A549 (cell line): Measurements from ENCODE around the gene TSPAN14. TPM values are rescaled to one million over a fixed set of nuclear protein-coding genes. Genes with fewer than 3 reads are reported as not detected.

Source experiments
- ATAC-seq, 2 experiments: fragments of 200-7000 bp in 1 of 2; fragments of >200 bp in 1 of 2; cut with Nextera tagmentation in 1 of 2; cut with Tn5 transposase in 1 of 2; 3 replicates each; pipeline versions ENCODE4 v1.8.0 to v1.9.1; 2018 to 2020; ENCODE audit warnings: mild to moderate bottlenecking in 1 of 2, moderate library complexity in 1 of 2
- CTCF ChIA-PET: fragments of 300-600 bp; sonication (Branson Sonifier 250); formaldehyde crosslinking; extraction: SDS; loops from one replicate; lab custom pipeline; 2021; ENCODE audit warnings: antibody characterized with exemption, inconsistent platforms; lab: Yijun Ruan, JAX
- POLR2A ChIA-PET: fragments of 350-600 bp; formaldehyde crosslinking; extraction: SDS; loops from one replicate; lab custom pipeline; 2021; ENCODE audit warnings: antibody characterized with exemption, inconsistent platforms; lab: Yijun Ruan, JAX
- DNase-seq, 2 experiments: peaks; one replicate each; pipeline versions ENCODE4 v3.0.0 to v3.0.0-alpha.2; 2011 to 2016; ENCODE audit warnings: low read depth in 1 of 2, low spot score in 1 of 2
- FAIRE-seq: peaks from 2 replicates; lab custom pipeline; 2011; peaks lifted over from hg19 to GRCh38; lab: Jason Lieb, UNC
- H3K27ac ChIP-seq, 2 experiments: fragments of >200 bp; sonication (Bioruptor Twin); formaldehyde crosslinking; 3 replicates each; pipeline ENCODE4 v1.5.1; 2016 to 2017
- H3K4me1 ChIP-seq: fragments of >200 bp; sonication (Bioruptor Twin); formaldehyde crosslinking; 3 replicates; pipeline ENCODE4 v1.6.1; 2016
- H3K4me2 ChIP-seq: fragments of >200 bp; sonication (Bioruptor Twin); formaldehyde crosslinking; 3 replicates; pipeline ENCODE4 v1.6.1; 2016
- H3K4me3 ChIP-seq: fragments of >200 bp; sonication (Bioruptor Twin); formaldehyde crosslinking; 3 replicates; pipeline ENCODE4 v1.5.1; 2016
- H3K9me3 ChIP-seq: fragments of >200 bp; sonication (Bioruptor Twin); formaldehyde crosslinking; 3 replicates; pipeline ENCODE4 v1.6.1; 2016
- CBX2 ChIP-seq: fragments of 200-600 bp; sonication (generic); IDR thresholded peaks from 2 replicates; pipeline ENCODE4 v1.6.1; 2016; ENCODE audit warnings: low read depth, mild to moderate bottlenecking, borderline replicate concordance
- CHD4 ChIP-seq: fragments of 200-600 bp; sonication (generic); IDR thresholded peaks from 2 replicates; pipeline ENCODE4 v1.6.1; 2016; ENCODE audit warnings: antibody characterized with exemption, mild to moderate bottlenecking, borderline replicate concordance
- CTCF ChIP-seq: fragments of >200 bp; sonication (Bioruptor Twin); formaldehyde crosslinking; IDR thresholded peaks from 3 replicates; pipeline ENCODE4 v1.5.1; 2016
- E2F6 ChIP-seq: IDR thresholded peaks from 2 replicates; pipeline ENCODE4 v1.6.1; 2012; ENCODE audit warnings: low read depth, borderline replicate concordance
- ESRRA ChIP-seq: fragments of 150-350 bp; IDR thresholded peaks from 2 replicates; pipeline ENCODE4 v1.6.1; 2014; ENCODE audit warnings: mild to moderate bottlenecking, low read length, borderline replicate concordance
- FOSB ChIP-seq: fragments of 250-450 bp; sonication (Bioruptor Pico); IDR thresholded peaks from 2 replicates; pipeline ENCODE4 v1.5.0; 2020; ENCODE audit warnings: mild to moderate bottlenecking, moderate library complexity
- FOSL2 ChIP-seq, 2 experiments: fragments of 450-650 bp in 1 of 2; fragments of >200 bp in 1 of 2; sonication (Bioruptor Twin) in 1 of 2; formaldehyde crosslinking; IDR thresholded peaks; 2 replicates each; pipeline versions ENCODE4 v1.5.0 to v1.6.1; 2016 to 2020; ENCODE audit warnings: mild to moderate bottlenecking in 1 of 2, moderate library complexity in 1 of 2
- HOXA7 ChIP-seq: fragments of 250-450 bp; sonication (Bioruptor Pico); IDR thresholded peaks from 2 replicates; pipeline ENCODE4 v1.5.0; 2020; ENCODE audit warnings: mild to moderate bottlenecking, moderate library complexity
- HOXB5 ChIP-seq: fragments of 250-450 bp; sonication (Bioruptor Pico); IDR thresholded peaks from 2 replicates; pipeline ENCODE4 v1.5.0; 2020; ENCODE audit warnings: mild to moderate bottlenecking, moderate library complexity
- JUN ChIP-seq, 2 experiments: fragments of >200 bp; sonication (Bioruptor Twin); formaldehyde crosslinking; IDR thresholded peaks; 2 replicates in 1 of 2; 3 replicates in 1 of 2; pipeline ENCODE4 v1.6.1; 2016 to 2017
- JUNB ChIP-seq: fragments of >200 bp; sonication (Bioruptor Twin); formaldehyde crosslinking; IDR thresholded peaks from 2 replicates; pipeline ENCODE4 v1.6.1; 2016
- KDM5A ChIP-seq: fragments of 200-600 bp; sonication (generic); IDR thresholded peaks from 2 replicates; pipeline ENCODE4 v1.6.1; 2016; ENCODE audit warnings: antibody characterized with exemption, mild to moderate bottlenecking
- MAZ ChIP-seq: fragments of 150-350 bp; IDR thresholded peaks from 2 replicates; pipeline ENCODE4 v1.6.1; 2014; ENCODE audit warnings: antibody characterized with exemption, low read depth, low read length, borderline replicate concordance
- NFE2L2 ChIP-seq: fragments of 150-350 bp; conservative IDR thresholded peaks from 2 replicates; pipeline ENCODE4 v1.6.1; 2014; ENCODE audit warnings: low read length
- PHF8 ChIP-seq: fragments of 200-600 bp; sonication (generic); IDR thresholded peaks from 2 replicates; pipeline ENCODE4 v1.6.1; 2016; ENCODE audit warnings: low read depth, mild to moderate bottlenecking, antibody characterized with exemption, moderate library complexity, borderline replicate concordance
- POLR2A ChIP-seq: IDR thresholded peaks from 2 replicates; pipeline ENCODE4 v1.6.1; 2012; ENCODE audit warnings: mild to moderate bottlenecking, low read length
- POLR2AphosphoS2 ChIP-seq: conservative IDR thresholded peaks from 2 replicates; pipeline ENCODE4 v1.6.1; 2012; ENCODE audit warnings: low read length, improper control_type of control experiment, inconsistent platforms
- RARB ChIP-seq: fragments of 250-450 bp; sonication (Bioruptor Pico); IDR thresholded peaks from 2 replicates; pipeline ENCODE4 v1.8.0; 2021; ENCODE audit warnings: mild to moderate bottlenecking, moderate library complexity
- TP53 ChIP-seq: fragments of 250-450 bp; sonication (Bioruptor Pico); IDR thresholded peaks from 2 replicates; pipeline ENCODE4 v1.5.0; 2021; ENCODE audit warnings: mild to moderate bottlenecking, moderate library complexity
- USF2 ChIP-seq: fragments of 450-650 bp; IDR thresholded peaks from 2 replicates; pipeline ENCODE4 v1.6.1; 2014; ENCODE audit warnings: antibody characterized with exemption
- ZC3H11A ChIP-seq: fragments of 450-650 bp; IDR thresholded peaks from 2 replicates; pipeline ENCODE4 v1.6.1; 2014; ENCODE audit warnings: antibody characterized with exemption, mild to moderate bottlenecking
- WGBS: methylation state at CpG from one replicate; pipeline ENCODE4 v1.1.6; 2017; ENCODE audit errors: missing lambda C conversion rate; 5-methylcytosine and 5-hydroxymethylcytosine counted together
- polyA plus RNA-seq, 4 experiments: library from polyadenylated mRNA; depleted of rRNA in 3 of 4; stranded (reverse); fragments of >200 nt; fragmentation: RNase III in 1 of 4; extraction: RNeasy Plus Mini Kit Qiagen cat#74134 plus additional on column Dnase treatment in 1 of 4; gene quantifications; 2 replicates in 3 of 4; 3 replicates in 1 of 4; pipeline ENCODE4 v1.2.3, GENCODE V29; 2011 to 2017

The TSPAN14 gene
- polyA plus RNA-seq, 2 of the 4 experiments (the other 2 are of a cell fraction): 87.0 to 124 TPM

GRCh38 chr10:80539421-80540031 lies 85.4 kb downstream of the TSPAN14 start:
- H3K27ac ChIP-seq: no peak overlapping the region
- peaks cover 7% of the 10 kb centered on the region; the same call in 2 of the 3 replicates for H3K4me1 ChIP-seq
- WGBS: 70% methylated on average over 4 of the region's 7 CpGs
- POLR2A ChIA-PET: no interaction called here
- FAIRE-seq: no peak
- H3K9me3 ChIP-seq: no peaks in the 10 kb centered on the region
- no peak overlapping the region for H3K4me2 ChIP-seq
- no peak for ATAC-seq
- no peak overlapping the region for H3K4me3 ChIP-seq
- DNase-seq: no peak
- CTCF ChIA-PET: interaction anchor here (0.5 to 3.1 kb wide), 4 partner anchors 34 to 160 kb away, joined by 4 to 14 read pairs (median 4); no protein-coding TSS in a partner anchor
- TF ChIP-seq RARB (CRISPR knock-in tag) (no peak), TP53 (no peak), JUN (IDR thresholded peaks at IDR 0.05) (no peak), CHD4 (no peak), KDM5A (no peak)

GRCh38 chr10:80540136-80540535 lies 86.0 kb downstream of the TSPAN14 start:
- ChIA-PET CTCF (interaction anchor here (0.5 to 3.1 kb wide), 5 partner anchors 35 to 160 kb away, joined by 3 to 14 read pairs (median 4); no protein-coding TSS in a partner anchor), POLR2A (no interaction called here)
- FAIRE-seq: no peak
- Histone ChIP-seq H3K4me1 (peaks cover 7% of the 10 kb centered on the region; the same call in 2 of the 3 replicates), H3K9me3 (no peaks in the 10 kb centered on the region), H3K4me3 (no peak overlapping the region)
- no peak for DNase-seq
- WGBS: 85% methylated on average over 11 of the region's 11 CpGs
- no peak for TF ChIP-seq ZC3H11A
- no peak for TF ChIP-seq HOXA7
- TF ChIP-seq POLR2AphosphoS2: no peak
- no peak for TF ChIP-seq ESRRA
- TF ChIP-seq CTCF: no peak
- no peak for TF ChIP-seq HOXB5
- no peak for TF ChIP-seq TP53
- no peak for TF ChIP-seq POLR2A
- TF ChIP-seq CBX2: no peak
- TF ChIP-seq, all 56 proteins: peak for 0
- Histone ChIP-seq H3K27ac (no peak overlapping the region), H3K4me2 (no peak overlapping the region)
- no peak for ATAC-seq

GRCh38 chr10:80540618-80540980 lies 86.5 kb downstream of the TSPAN14 start:
- 72% methylated on average over 8 of the region's 9 CpGs for WGBS
- no peak overlapping the region for H3K27ac ChIP-seq
- no peak overlapping the region for H3K4me3 ChIP-seq
- H3K4me2 ChIP-seq: no peak overlapping the region
- POLR2A ChIA-PET: no interaction called here
- no peak for FAIRE-seq
- TF ChIP-seq TP53 (no peak), JUNB (no peak), USF2 (no peak), MAZ (no peak), ESRRA (no peak), FOSL2 (IDR thresholded peaks at IDR 0.05) (no peak), FOSL2 (CRISPR knock-in tag; IDR thresholded peaks at IDR 0.05) (no peak), E2F6 (no peak), NFE2L2 (no peak), JUN (IDR thresholded peaks at IDR 0.05) (no peak), PHF8 (no peak), FOSB (CRISPR knock-in tag) (no peak)
- no peaks in the 10 kb centered on the region for H3K9me3 ChIP-seq
- ATAC-seq: no peak
- CTCF ChIA-PET: interaction anchor here (1.0 to 3.1 kb wide), 3 partner anchors 96 to 159 kb away, joined by 3 to 14 read pairs (median 4); no protein-coding TSS in a partner anchor
- H3K4me1 ChIP-seq: peaks cover 4% of the 10 kb centered on the region; the same call in 1 of the 3 replicates
- DNase-seq: no peak
